Astrocyte of the cerebellum (primary cell): ENCODE measurements around the gene ADD1.

Experiments used
- DNase-seq: peaks from one replicate; pipeline ENCODE4 v3.0.0-alpha.2; 2011; ENCODE audit warnings: low read depth
- H3K4me3 ChIP-seq: 2 replicates; pipeline ENCODE4 v1.5.1; 2011; ENCODE audit warnings: mild to moderate bottlenecking, low read depth, low read length, moderate library complexity
- in situ Hi-C: cut with HindIII; loops from 2 replicates; pipeline ENCODE4 v1.10.0; 2017; ENCODE audit warnings: low sequenced_read_pairs
- TF ChIP-seq, protein P1 (sequence below): IDR thresholded peaks from 2 replicates; pipeline ENCODE4 v1.5.1; 2012; ENCODE audit warnings: low read length, low read depth, moderate library complexity, mild to moderate bottlenecking; ENCODE audit errors: missing control alignments

Gene ADD1

DNA sequence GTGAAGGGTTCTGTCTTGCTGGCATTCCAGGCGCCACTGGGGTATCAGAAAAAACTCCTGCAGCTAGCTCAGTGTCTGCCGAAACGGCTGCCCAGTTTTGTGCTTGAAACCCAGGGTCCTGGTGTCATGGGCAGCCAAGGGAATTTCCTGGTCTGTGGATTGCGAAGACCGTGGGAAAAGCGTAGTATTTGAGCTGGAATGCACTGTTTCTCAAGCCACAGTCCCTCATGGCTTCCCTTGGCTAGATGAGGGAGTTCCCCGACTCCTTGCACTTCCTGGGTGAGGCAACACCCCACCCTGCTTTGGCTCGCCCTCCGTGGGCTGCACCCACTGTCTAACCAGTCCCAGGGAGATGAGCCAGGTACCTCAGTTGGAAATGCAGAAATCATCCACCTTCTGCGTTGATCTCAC, 79.5 kb downstream of the ADD1 start:
- DNase-seq: no peak
- TF ChIP-seq, protein P1, sequence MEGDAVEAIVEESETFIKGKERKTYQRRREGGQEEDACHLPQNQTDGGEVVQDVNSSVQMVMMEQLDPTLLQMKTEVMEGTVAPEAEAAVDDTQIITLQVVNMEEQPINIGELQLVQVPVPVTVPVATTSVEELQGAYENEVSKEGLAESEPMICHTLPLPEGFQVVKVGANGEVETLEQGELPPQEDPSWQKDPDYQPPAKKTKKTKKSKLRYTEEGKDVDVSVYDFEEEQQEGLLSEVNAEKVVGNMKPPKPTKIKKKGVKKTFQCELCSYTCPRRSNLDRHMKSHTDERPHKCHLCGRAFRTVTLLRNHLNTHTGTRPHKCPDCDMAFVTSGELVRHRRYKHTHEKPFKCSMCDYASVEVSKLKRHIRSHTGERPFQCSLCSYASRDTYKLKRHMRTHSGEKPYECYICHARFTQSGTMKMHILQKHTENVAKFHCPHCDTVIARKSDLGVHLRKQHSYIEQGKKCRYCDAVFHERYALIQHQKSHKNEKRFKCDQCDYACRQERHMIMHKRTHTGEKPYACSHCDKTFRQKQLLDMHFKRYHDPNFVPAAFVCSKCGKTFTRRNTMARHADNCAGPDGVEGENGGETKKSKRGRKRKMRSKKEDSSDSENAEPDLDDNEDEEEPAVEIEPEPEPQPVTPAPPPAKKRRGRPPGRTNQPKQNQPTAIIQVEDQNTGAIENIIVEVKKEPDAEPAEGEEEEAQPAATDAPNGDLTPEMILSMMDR: no peak
- no peak overlapping the region for H3K4me3 ChIP-seq

DNA sequence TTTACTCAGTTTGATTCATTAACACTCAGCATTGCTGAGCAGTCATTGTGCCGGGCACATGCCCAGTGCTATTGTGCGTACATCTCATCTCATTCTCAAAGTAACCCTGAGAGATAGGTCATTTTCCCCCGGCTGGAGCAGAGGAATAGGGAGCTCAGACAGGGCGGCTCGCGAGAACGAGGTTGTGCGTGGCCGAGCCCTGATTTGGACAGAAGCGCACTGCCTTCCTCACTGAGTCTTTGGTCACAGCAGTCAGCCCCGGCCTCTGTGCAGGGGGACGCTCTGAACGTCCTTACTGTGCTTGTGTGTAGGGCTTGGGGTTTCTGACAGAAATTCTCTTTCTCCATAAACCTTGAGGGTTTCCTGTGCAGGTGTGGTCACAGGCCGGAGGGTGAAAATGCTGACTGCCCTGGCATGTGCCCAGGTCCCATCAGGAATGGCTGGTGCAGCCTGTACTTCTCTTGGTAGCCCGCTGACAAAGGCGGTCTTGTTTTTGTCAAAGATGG, 80.1 kb downstream of the ADD1 start:
- H3K4me3 ChIP-seq: no peak overlapping the region
- in situ Hi-C loops: no loop called here
- TF ChIP-seq, protein P1: no peak
- no peak for DNase-seq

More for the DNA sequence above, 79.5 kb downstream of the ADD1 start:
- in situ Hi-C loops: no loop called here

DNA sequence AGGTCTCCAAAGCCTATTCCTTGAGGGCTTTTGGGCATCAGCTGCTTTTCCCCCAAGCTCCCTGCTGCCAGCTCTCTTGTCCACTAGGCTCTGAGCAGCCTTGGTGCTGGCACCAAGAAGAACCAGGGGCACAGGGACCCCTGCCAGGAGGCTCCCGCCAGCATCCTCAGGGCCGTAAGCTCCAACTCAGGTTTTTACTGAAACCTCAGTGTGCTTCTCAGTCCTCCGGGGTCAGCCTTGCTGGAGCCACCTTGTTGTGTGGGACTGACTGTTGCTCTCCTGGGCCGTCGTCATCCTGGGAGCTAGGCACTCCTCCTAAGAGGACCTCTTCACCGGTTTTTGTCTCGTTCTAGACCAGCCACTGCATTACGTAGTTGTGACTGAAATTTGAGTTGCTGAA, 80.6 kb downstream of the ADD1 start:
- H3K4me3 ChIP-seq: no peak overlapping the region
- DNase-seq: no peak
- in situ Hi-C loops: no loop called here
- TF ChIP-seq, protein P1: no peak

DNA sequence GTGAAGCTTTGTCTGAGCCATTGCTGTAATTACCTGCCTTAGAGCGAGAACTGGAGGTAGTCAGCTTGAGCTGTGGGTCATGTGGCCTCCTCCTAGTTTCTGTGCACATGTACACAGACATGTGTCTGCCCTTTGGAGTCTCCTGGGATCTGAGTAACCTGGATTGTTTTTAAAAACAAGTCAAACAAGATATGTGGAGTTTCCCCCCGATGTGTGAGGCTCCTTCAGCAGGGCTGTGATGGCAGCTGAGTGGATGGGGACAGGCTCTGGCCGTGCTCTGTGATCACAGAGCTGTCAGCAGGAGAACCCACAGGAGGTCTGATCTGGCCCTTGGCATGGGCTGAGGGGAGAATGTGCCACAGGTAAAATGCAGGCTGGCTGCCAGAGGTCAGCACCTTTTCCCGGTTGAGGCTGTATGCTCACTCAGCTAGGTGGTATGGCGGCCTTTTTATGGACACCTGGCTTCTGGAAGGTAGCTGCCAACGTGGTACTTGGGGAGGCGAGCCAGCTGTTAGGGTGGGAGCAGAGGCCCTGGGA, 81.2 kb downstream of the ADD1 start:
- DNase-seq: no peak
- TF ChIP-seq, protein P1: no peak
- in situ Hi-C loops: no loop called here
- no peak overlapping the region for H3K4me3 ChIP-seq

DNA sequence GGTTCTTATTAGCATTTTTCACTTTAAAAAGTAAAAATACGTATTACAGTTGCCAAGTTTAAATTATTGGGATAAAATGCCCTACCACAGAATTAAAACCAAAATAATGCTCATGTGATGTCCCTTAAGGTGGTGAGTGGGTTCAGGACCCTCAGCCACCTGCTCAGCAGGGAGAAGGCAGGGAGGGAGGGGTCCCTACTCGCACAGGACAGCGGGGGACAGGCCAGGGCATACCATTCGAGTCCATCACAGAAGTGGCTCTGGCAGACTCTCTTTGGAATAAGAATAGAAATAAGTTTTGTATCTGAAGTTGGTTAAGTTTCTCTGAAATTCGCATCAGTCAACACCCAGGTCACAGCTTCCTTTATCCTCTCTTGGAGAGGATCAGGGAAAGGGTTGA, 81.9 kb downstream of the ADD1 start:
- in situ Hi-C loops: no loop called here
- no peak overlapping the region for H3K4me3 ChIP-seq
- no peak for DNase-seq

DNA sequence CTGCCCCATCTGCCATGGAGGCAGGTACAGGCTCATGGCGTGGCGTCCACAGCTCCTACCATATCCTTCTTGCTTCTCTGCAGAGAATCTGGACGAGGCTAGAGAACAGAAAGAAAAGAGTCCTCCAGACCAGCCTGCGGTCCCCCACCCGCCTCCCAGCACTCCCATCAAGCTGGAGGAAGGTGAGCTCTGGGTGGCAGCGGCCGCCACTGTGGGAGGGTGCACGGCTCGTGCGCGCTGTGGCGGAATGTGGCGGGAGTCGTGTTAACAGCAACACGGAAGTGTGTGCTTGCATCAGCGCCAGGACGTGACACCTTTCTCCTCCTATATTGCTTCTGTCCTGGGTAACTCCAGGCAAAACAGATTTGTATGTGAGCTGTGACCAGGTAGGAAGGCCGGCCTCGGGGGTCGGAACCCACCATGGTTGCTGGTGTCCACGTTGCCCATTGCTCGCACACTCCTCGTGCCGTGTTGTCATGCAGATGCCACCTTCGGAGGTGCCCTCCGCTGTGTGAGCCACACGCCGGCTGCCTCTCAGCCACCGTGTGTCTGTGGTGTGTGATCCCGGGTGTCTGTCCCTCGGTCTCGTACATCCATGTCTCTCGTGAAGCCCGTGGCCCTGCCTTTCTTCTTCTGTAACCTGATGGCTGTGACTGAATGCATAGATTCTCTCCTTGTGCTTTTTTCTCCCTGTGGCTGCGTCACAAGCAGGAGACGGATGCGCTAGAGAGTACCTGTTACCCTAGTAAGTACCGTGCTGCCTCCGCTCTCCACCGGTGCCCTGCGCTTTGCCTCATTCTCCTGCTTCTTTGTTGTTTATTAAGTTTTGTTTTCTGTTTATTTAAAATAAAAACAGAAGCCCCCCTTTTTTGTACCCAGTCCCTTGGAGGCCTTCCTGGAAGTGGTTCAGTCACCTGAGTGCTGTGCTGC, 82.6 kb downstream of the ADD1 start:
- no peak overlapping the region for H3K4me3 ChIP-seq
- TF ChIP-seq, protein P1: no peak
- DNase-seq: no peak
- in situ Hi-C loops: no loop called here

More for the DNA sequence above, 81.9 kb downstream of the ADD1 start:
- TF ChIP-seq, protein P1: no peak
